Islet precursor cell (in vitro differentiated cells): ENCODE data around the gene TRNAU1AP.
"Not testable (repeated sequence)": the region's sequence is repeated elsewhere in the genome, so short reads cannot be mapped to it uniquely, and the experiment has no call there.

Source experiments
- DNase-seq: peaks from one replicate; pipeline ENCODE4 v3.0.0-alpha.2; 2018

Gene TRNAU1AP

GRCh38 chr1:28578696-28579218 lies 25.9 kb downstream of the TRNAU1AP start:
- DNase-seq, result no peak

- DNase-seq, result no peak
Measured at GRCh38 chr1:28579401-28579800, 26.5 kb downstream of the TRNAU1AP start.

GRCh38 chr1:28580722-28581530 lies 28.0 kb downstream of the TRNAU1AP start:
- DNase-seq, result peak; percentile 70

GRCh38 chr1:28581531-28582247 lies 28.8 kb downstream of the TRNAU1AP start:
- peak; percentile 98 for DNase-seq

GRCh38 chr1:28582248-28582615 lies 29.3 kb downstream of the TRNAU1AP start:
- DNase-seq, result no peak

- not testable (repeated sequence) for DNase-seq
Measured at GRCh38 chr1:28586585-28587391, 33.9 kb downstream of the TRNAU1AP start.

- peak; percentile 54 for DNase-seq
Measured at GRCh38 chr1:28591708-28592320, 38.9 kb downstream of the TRNAU1AP start, which contains the start of gene RAB42. Gene RAB42 (plus strand): TSS chr1:28592265. CDS start chr1:28592512, 247 bp downstream.

GRCh38 chr1:28592321-28593071 lies 39.6 kb downstream of the TRNAU1AP start:
- peak; percentile 56 for DNase-seq

GRCh38 chr1:28593988-28594356 lies 41.1 kb downstream of the TRNAU1AP start:
- DNase-seq, result not testable (repeated sequence)

GRCh38 chr1:28594686-28595411 lies 42.0 kb downstream of the TRNAU1AP start:
- peak; percentile 52 for DNase-seq

GRCh38 chr1:28595412-28596191 lies 42.7 kb downstream of the TRNAU1AP start:
- DNase-seq, result no peak

- DNase-seq, result not testable (repeated sequence)
Measured at GRCh38 chr1:28596276-28596675, 43.4 kb downstream of the TRNAU1AP start.

GRCh38 chr1:28601696-28602095 lies 48.8 kb downstream of the TRNAU1AP start:
- DNase-seq, result peak; percentile 63

GRCh38 chr1:28602536-28603439 lies 49.9 kb downstream of the TRNAU1AP start:
- peak; percentile 66 for DNase-seq

- no peak for DNase-seq
Measured at GRCh38 chr1:28604411-28604810, 51.5 kb downstream of the TRNAU1AP start.

GRCh38 chr1:28604962-28605361 lies 52.1 kb downstream of the TRNAU1AP start:
- no peak for DNase-seq

GRCh38 chr1:28606771-28607170 lies 53.9 kb downstream of the TRNAU1AP start:
- no peak for DNase-seq

- no peak for DNase-seq
Measured at GRCh38 chr1:28613175-28613574, 60.3 kb downstream of the TRNAU1AP start.
